Measurements from ENCODE around the gene CEBPE. TPM values are rescaled to one million over a fixed set of nuclear protein-coding genes. Genes with fewer than 3 reads are reported as not detected.

Gene CEBPE
- total RNA-seq, 1 experiment from 2014 or later = not detected

Other genes starting within 250 kb of the CEBPE start
- gene LRP10, start 247.5 kb downstream of the CEBPE start, total RNA-seq (2021) = 59.0 and 61.6 TPM in 2 replicates
- gene REM2, start 236.0 kb downstream of the CEBPE start, total RNA-seq (2021) = 0.50 and 0.98 TPM in 2 replicates
- gene RBM23, start 200.1 kb downstream of the CEBPE start, total RNA-seq (2021) = 68.7 and 76.5 TPM in 2 replicates
- 58.6 and 73.2 TPM in 2 replicates for gene PRMT5, start 189.9 kb downstream of the CEBPE start, total RNA-seq (2021)
- 23.1 and 36.0 TPM in 2 replicates for gene HAUS4, start 162.2 kb downstream of the CEBPE start, total RNA-seq (2021)
- gene AJUBA, start 136.7 kb downstream of the CEBPE start, total RNA-seq (2021) = 37.4 and 42.6 TPM in 2 replicates
- gene C14orf93, start 109.1 kb downstream of the CEBPE start, total RNA-seq (2021) = 13.3 and 13.9 TPM in 2 replicates
- gene PSMB5, start 84.4 kb downstream of the CEBPE start, total RNA-seq (2021) = 122 and 146 TPM in 2 replicates
- not detected in 2 replicates for gene PSMB11, start 77.0 kb downstream of the CEBPE start, total RNA-seq (2021)
- 16.4 and 18.8 TPM in 2 replicates for gene CDH24, start 61.7 kb downstream of the CEBPE start, total RNA-seq (2021)
- 113 and 171 TPM in 2 replicates for gene ACIN1, start 24.1 kb downstream of the CEBPE start, total RNA-seq (2021)
- 26.8 and 46.5 TPM in 2 replicates for gene C14orf119, start 23.8 kb downstream of the CEBPE start, total RNA-seq (2021)
- gene CIROP, start 14.3 kb downstream of the CEBPE start, total RNA-seq (2021) = not detected in 2 replicates
- 2.0 and 3.6 TPM in 2 replicates for gene SLC7A8, start 64.4 kb upstream of the CEBPE start, total RNA-seq (2021)
- gene RNF212B, start 118.7 kb upstream of the CEBPE start, total RNA-seq (2021) = not detected in 2 replicates
- gene HOMEZ, start 166.9 kb upstream of the CEBPE start, total RNA-seq (2021) = 14.0 TPM in 2 replicates
- gene PPP1R3E, start 183.6 kb upstream of the CEBPE start, total RNA-seq (2021) = 8.1 and 9.5 TPM in 2 replicates
- 20.3 and 25.7 TPM in 2 replicates for gene BCL2L2, start 187.6 kb upstream of the CEBPE start, total RNA-seq (2021)
- gene PABPN1, start 202.2 kb upstream of the CEBPE start, total RNA-seq (2021) = 107 and 142 TPM in 2 replicates
- gene SLC22A17, start 233.6 kb upstream of the CEBPE start, total RNA-seq (2021) = not detected in 2 replicates
- gene EFS, start 245.9 kb upstream of the CEBPE start, total RNA-seq (2021) = not detected in 2 replicates